HG03469 (cell line): Measurements from ENCODE around the gene DPH5.
"Not testable (repeated sequence)": the region's sequence is repeated elsewhere in the genome, so short reads cannot be mapped to it uniquely, and the experiment has no call there.

Experiments used
- ATAC-seq: cut with Tn5 transposase; IDR thresholded peaks from one replicate; pipeline ENCODE4 v1.9.1; 2021; ENCODE audit warnings: mild to moderate bottlenecking, moderate library complexity, moderate number of reproducible peaks; ENCODE audit not compliant: unreplicated experiment

The DPH5 gene

GRCh38 chr1:100948721-100949405 is 76.7 kb downstream of the DPH5 start:
- ATAC-seq = not testable (repeated sequence)

- ATAC-seq = not testable (repeated sequence)
Measured at GRCh38 chr1:100947816-100948215, 77.8 kb downstream of the DPH5 start.

DNA sequence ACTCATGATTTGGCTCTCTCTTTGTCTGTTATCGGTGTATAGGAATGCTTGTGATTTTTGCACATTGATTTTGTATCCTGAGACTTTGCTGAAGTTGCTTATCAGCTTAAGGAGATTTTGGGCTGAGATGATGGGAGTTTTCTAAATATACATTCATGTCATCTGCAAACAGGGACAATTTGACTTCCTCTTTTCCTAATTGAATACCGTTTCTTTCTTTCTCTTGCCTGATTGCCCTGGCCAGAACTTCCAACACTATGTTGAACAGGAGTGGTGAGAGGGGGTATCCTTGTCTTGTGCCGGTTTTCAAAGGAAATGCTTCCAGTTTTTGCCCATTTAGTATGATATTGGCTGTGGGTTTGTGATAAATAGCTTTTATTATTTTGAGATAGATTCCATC is 79.5 kb downstream of the DPH5 start:
- not testable (repeated sequence) for ATAC-seq

- ATAC-seq = no peak
Measured at GRCh38 chr1:100943533-100943932, 82.1 kb downstream of the DPH5 start.

DNA sequence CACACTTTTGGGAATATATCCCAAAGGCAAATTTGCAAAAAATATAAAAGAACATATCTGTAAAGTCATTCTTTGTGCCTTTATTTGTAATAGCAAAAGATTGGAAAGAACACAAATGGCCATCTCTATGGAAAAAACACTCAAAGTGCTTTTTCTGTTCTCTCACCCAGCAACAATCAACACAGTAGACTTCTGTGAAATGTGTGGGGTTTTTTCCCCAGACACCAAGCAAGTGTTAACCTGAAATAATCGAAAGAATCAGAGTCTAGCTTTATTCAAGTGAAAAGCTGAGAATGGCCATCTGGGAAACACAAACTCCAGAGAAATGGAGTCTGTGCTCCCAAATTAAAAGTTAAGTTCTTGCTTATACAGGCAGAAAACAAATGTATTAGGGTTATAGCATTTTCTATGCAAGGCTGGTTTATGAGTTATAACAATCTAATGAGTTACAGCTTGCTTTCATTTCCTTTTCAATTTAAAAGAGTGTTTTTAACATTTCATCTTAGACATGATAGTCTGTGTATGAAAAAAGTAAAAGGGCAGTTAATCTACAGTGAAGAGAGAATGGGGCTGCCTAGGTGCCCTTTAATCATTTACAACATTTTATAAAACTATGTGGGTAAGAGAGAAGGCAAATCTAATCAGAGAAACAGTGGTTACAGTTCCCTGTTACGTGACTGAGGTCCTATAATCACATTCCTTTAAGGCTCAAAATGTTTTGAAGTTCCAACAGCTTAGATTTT is 83.1 kb downstream of the DPH5 start:
- ATAC-seq = no peak

- no peak for ATAC-seq
Measured at GRCh38 chr1:100941580-100942216, 83.9 kb downstream of the DPH5 start.

DNA sequence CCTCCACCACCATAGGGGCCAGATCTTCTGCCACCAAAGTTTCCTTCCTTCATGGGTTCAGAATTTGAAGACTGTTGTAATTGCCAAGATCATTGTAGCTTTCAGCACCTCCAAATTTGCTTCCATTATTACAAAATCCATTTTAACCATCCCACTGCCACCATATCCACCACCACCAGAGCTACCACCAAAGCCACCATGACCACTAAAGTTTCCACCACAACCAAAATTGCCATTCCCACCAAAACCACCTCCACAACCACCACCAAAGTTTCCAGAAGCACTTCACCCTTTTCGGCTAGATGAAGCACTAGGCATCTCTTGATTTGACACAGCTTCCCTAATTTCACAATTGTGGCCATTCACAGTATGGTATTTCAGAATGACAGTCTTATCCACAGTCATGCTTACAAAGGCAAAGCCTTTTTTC is 84.5 kb downstream of the DPH5 start:
- peak; percentile 66 for ATAC-seq
